Fibroblast of skin of abdomen (primary cell): Measurements from ENCODE around the gene TEKTIP1.
"Not testable (repeated sequence)": the region's sequence is repeated elsewhere in the genome, so short reads cannot be mapped to it uniquely, and the experiment has no call there.

Experiments used
- DNase-seq: peaks from one replicate; pipeline ENCODE4 v3.0.0-alpha.2; 2013

TEKTIP1 gene

GRCh38 chr19:3524078-3524842 is 14.7 kb upstream of the TEKTIP1 start:
- DNase-seq: no peak

- DNase-seq: no peak
These were observed 14.0 kb upstream of the TEKTIP1 start for GRCh38 chr19:3524904-3525451.

- no peak for DNase-seq
These were observed 12.3 kb upstream of the TEKTIP1 start for GRCh38 chr19:3526507-3527237.

- no peak for DNase-seq
These were observed 11.6 kb upstream of the TEKTIP1 start for GRCh38 chr19:3527238-3527910.

GRCh38 chr19:3528080-3528479 is 10.9 kb upstream of the TEKTIP1 start:
- no peak for DNase-seq

- DNase-seq: no peak
These were observed 10.3 kb upstream of the TEKTIP1 start for GRCh38 chr19:3528539-3529211.

- DNase-seq: not testable (repeated sequence)
These were observed 9.7 kb upstream of the TEKTIP1 start for GRCh38 chr19:3529299-3529698.

GRCh38 chr19:3530389-3530788 is 8.6 kb upstream of the TEKTIP1 start:
- no peak for DNase-seq

- DNase-seq: no peak
These were observed 7.3 kb upstream of the TEKTIP1 start for GRCh38 chr19:3531716-3532115.

GRCh38 chr19:3532154-3532786 is 6.7 kb upstream of the TEKTIP1 start:
- no peak for DNase-seq

- DNase-seq: no peak
These were observed 5.9 kb upstream of the TEKTIP1 start for GRCh38 chr19:3533033-3533432.

GRCh38 chr19:3533563-3534216 is 5.3 kb upstream of the TEKTIP1 start:
- DNase-seq: no peak

- no peak for DNase-seq
These were observed 4.4 kb upstream of the TEKTIP1 start for GRCh38 chr19:3534375-3535234.

GRCh38 chr19:3535235-3535535 is 3.8 kb upstream of the TEKTIP1 start:
- no peak for DNase-seq

- DNase-seq: no peak
These were observed 3.4 kb upstream of the TEKTIP1 start for GRCh38 chr19:3535563-3535965.

- no peak for DNase-seq
These were observed 3.0 kb upstream of the TEKTIP1 start for GRCh38 chr19:3535981-3536380.

GRCh38 chr19:3536429-3537100 is 2.4 kb upstream of the TEKTIP1 start:
- no peak for DNase-seq

- no peak for DNase-seq
These were observed 1.9 kb upstream of the TEKTIP1 start for GRCh38 chr19:3537101-3537437.

GRCh38 chr19:3537438-3538240 is 1.3 kb upstream of the TEKTIP1 start:
- no peak for DNase-seq
